ENCODE measurements around the gene SRP72.
"Not testable (repeated sequence)": the region's sequence is repeated elsewhere in the genome, so short reads cannot be mapped to it uniquely, and the experiment has no call there.

The SRP72 gene

DNA sequence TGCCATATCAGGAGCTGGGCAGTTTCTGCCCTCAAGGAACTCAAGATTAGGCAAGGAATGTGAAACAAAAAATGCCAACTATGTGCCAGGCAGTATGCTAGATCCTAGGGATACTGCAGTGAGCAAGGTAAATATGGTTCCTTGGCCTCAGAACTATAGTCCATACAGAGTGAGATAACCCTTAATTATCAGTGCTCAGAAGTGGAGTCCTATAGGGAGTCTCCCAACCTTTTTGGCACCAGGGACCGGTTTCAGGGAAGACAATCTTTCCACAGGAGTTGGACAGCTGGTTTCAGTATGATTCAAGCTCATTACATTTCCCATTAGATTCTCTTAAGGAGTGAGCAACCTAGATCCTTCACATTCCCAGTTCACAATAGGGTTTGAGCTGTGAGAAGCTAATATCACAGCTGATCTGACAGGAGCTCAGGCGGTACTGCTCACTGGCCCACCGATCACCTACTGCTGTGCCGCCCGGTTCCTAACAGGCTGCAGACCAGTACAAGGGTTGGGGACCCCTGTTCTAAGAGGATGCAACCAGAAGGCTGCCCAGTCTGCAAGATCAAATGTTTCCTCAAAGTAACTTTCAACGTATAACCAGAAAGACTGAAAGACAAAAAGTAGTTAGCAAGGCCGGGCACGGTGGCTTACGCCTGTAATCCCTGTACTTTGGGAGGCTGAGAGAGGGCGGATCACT lies 1.7 kb upstream of the SRP72 start:
- DNase-seq, result no peak

DNA sequence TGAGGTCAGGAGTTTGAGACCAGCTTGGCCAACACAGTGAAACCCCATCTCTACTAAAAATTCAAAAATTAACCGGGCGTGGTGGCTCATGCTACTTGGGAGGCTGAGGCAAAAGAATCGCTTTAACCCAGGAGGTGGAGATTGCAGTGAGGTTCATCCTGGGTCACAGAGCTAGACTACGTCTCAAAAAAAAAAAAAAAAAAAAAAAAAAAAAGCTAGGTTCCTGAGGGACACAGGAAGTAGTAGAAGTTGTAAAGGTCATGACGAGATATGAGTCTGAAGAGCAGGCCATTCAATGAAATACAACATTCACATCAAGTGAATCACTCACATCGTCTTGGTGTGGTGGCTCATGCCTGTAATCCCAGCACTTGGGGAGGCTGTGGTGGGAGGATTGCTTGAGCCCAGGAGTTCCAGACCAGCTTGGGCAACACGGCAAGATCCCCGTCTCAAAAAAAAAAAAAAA lies 1.1 kb upstream of the SRP72 start:
- not testable (repeated sequence) for DNase-seq

DNA sequence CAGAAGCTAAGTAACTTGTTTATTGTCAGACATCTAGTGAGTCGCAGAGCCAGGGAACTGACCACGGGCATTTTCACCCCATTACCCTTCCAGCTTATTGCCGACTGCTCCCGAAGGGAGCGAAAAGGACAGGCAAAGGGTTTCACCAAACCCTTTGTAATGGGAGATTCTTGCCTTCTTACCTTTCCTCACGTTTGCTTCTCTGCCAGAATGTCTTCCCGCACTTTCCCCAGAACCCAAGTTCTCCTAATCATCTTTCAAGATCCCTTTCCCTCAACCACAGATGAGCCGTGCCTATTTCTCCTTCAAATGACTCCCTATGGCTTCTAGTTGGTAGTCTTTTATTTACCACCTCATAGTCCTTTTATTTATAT lies 520 bp upstream of the SRP72 start:
- no peak for DNase-seq

DNA sequence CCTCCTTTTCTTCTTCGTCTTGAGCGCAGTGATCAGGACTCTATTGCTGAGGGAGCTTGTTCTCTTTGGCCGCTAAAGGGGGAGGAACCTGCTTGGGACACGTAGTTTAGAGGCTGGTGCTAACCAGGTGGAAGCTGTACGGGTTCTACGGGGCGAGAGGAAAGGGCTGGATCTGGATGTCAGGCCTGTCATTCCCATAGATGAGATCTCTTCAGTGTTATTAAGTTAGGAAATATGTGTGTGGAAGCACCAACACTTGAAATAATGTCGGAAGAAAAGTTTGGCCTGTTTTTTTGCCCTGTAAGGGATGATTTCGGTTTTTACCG lies 643 bp downstream of the SRP72 start:
- no peak for DNase-seq

DNA sequence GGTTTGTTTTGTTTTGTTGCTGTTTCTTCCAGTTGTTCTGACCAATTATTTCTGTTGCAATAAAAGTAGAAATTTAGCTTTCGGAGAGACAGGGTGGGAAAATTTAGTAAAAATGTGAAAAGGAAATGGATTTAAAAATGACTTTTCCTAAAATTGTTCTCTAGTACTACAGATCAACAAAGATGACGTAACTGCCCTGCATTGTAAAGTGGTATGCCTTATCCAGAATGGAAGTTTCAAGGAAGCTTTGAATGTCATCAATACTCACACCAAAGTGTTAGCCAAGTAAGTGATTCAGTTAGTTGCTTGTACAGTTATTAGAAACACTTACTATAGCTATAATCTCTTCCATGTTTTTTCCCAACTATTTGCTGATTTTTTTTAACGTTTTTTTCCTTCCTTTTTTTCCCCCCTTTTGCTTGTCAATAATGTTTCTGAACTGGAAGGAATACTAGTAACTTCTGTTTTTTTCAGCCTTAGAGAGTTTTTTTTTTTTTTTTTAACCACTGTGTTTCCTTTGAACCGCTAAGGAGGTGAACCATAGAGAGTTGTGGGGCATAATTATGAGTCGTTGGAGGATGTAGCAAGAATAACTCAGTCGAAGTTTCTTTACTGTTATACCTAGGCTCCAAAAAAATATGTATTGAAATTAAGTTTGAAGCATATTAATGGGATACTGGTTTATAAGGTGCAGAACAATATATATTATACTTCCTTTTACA lies 2.2 kb downstream of the SRP72 start:
- no peak for DNase-seq

DNA sequence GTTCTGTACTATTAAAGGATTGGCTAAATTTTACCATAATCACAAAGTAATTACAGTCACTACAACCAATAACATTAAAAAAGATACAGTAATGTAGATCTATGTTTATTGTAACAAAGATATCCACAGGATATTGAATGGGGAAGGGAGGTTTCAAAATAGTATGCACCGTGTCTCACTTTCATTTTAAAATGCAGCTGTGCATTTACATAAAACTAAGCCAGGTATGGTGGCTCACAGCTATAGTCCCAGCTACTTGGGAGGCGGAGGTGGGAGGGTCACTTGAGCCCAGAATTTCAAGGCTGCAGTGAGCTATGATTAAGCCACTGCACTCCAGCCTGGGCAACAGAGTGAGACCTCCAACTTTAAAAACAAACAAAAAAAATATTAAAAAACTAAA lies 8.5 kb downstream of the SRP72 start:
- no peak for DNase-seq

DNA sequence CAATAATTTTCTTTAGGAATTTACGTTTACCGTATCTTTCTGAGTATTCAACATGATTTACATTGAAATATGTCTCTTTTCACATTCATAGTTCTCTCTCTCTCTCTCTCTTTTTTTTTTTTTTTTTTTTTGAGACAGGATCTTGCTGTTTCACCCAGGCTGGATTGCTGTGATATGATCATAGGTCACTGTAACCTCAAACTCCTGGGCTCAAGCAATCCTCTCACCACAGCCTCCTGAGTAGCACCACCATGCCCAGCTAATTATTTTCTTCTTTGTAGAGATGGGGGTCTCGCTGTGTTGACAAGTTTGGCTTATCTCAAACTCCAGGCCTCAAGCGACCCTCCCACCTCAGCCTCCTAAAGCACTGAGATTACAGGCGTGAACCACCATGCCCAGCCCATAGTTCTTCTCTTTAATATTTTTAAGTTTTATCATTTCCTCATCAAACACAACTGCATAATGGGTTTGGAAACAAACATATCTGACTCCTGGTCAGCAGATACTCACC lies 9.8 kb downstream of the SRP72 start:
- DNase-seq, result no peak

DNA sequence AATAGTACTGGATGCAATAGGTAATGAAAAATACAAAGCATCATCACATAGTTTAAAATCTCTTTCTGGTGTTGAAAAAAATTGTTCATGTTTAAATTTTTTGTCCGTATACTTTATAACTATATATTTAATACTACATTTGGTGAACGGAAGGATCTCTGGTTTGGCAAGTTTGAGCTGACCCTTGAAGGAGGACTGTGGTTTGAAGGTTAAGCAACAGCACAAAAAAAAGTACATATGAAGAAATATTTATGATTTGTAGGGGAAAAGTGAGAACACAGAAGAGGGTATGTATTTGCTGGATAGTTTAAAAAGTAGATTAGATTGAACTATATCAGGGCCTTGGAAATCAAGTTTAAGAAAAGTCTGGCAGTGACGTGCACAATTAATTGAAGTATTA lies 13.3 kb downstream of the SRP72 start:
- no peak for DNase-seq

DNA sequence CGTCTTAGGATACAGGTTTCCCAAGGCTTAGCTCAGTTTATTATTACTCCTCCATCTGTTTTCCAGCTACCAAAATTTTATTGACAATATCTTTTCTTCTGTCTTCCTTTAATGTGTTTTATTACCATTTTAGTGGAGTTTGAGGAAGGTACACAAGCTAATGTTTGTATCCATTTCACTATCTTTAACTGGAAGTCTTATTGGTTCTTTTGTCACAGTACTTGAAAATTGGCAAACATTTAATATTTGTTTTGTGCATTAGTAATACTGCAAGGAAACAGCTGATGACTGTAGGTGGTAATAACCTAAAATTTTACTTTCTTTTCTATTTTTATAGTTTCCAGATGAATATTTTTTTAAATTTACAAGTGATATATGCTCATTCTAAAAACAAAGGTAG lies 28.8 kb downstream of the SRP72 start:
- no peak for DNase-seq

DNA sequence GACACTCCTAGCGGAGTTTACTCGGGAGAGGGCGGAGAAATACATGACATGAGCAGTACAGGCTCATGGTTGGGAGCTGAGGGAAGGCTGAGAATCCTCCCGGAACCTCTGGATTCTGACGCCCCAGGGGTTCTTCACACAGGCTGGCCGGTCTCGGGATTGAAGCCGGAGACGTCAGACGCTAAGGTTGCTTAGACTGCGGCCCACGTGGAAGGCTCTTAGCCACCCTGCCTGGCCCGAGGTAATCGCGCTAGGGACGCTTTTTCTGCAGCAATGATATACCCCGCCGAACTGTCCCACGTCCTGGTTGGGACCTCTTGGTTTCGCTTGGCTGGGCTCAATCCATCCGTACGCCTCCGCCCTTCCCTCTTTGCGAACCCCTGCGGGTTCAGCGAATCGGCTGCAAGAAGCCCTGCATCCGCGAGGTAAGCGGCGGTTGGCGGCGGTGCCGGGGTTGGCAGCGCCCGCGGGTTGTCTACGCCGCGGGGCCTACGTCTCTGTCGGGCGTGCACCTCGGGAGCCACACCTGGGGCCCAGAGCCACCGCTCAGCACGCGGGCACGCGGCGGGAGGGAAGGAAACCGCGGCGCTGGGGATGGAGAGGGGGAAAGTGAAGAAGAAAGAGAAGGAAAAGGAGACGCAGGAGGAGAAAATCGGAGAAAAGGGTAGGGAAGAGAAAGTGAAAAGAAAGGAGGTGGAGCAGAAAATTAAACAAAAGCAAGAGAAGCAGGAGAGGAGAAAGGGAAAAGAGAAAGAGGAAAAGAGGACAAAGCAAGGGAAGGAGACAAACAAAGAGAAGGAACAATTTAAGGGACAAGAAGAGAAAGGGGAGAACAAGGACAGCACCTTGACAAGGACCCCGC lies 38.1 kb downstream of the SRP72 start, which contains the start of gene ARL9:
Gene ARL9 (plus strand): TSS at position 523 of the 862 bp plus-strand sequence. CDS start 72 bp downstream, at position 595.
- peak; percentile 0 for DNase-seq

DNA sequence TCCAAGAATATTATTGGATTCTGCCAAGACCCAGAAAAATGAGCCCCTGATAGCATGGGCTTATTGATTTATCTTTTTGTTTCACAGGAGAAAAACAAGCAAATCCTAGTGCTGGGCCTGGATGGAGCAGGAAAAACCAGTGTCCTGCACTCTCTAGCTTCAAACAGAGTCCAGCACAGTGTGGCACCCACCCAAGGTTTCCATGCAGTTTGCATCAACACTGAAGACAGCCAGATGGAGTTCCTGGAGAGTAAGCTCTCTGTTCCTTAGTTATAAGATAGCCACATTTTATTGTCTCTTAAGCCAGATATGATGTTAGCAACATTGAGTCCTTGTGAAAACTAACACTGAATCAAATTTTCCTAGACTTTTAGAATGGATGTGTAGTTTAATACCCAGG lies 43.7 kb downstream of the SRP72 start:
- no peak for DNase-seq

DNA sequence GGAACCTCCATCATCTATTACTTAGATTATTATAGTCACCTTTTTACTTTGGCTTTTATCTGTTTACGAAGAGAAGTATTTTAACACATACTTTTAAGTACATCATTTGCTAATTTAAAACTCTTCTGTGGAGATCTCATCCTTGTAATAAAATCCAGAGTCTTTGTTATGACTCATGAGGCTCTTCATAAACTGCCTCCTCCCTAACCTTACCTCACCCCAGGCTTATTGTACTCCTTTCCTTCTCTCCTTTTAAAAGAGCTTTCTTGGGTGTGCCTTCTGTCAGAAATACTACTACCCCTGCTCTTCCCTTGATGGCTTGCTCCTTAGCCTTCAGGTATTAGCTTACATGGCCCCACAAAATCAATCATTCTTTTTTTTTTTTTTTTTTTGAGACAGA lies 44.7 kb downstream of the SRP72 start:
- no peak for DNase-seq

DNA sequence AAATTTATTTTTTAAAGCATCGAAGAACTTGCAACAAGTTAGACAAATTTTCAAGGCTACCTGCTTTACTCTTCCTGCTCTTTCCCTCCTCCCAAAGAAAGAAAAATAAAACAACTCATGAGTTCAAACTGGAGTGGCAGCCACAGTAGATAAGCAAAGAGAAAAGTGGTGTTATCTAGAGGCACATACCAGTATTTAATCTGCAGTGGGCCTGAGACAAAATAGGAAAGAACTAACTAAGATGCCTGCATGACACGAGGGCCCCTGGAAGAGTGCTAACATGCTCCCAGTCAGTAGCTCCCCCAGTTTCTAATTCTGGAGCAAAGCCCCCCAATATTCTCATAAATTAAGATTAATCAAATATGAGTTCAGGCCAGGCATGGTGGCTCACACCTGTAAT lies 46.1 kb downstream of the SRP72 start:
- DNase-seq, result no peak

DNA sequence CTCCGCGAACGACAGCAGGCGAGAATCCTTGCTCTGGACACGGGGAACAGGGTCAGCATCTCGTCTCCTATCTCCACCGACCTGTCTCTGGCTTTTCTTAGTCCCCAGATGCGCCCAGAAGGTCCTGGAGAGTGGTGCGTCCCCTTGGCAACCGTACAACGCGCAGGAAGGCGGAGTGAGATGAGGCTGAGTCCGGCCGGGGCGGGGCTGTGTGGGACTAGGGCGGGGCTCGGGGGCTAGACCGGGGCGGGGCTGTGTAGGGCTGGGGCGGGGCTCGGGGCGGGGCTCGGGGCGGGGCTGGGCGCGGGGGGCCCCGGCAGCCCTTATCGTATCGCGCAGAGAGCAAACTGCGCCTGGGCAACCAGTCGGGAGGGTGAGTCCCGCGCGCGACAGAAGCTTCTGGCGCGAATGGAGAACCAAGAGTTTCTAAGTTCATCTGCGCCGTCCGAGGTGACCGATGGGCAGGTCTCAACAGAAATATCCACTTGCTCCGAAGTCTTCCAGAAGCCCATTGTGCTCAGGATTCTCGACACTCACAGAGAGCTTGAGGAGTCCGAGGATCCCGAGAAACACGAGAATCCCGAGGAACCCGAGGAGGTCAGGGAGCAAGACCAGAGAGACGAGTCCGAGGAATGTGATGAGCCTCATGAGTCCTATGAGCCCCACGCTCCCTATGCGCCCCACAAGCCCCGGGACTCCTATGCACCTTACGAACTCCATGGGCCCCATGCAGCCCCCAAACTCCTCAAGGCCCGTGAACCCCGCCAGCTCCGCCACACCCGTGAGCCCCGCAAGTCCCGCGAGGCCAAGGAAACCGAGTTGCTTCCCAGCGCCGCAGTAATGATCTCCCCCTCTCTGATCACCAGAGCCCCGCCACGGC lies 63.1 kb downstream of the SRP72 start:
- DNase-seq, result peak; percentile 40

DNA sequence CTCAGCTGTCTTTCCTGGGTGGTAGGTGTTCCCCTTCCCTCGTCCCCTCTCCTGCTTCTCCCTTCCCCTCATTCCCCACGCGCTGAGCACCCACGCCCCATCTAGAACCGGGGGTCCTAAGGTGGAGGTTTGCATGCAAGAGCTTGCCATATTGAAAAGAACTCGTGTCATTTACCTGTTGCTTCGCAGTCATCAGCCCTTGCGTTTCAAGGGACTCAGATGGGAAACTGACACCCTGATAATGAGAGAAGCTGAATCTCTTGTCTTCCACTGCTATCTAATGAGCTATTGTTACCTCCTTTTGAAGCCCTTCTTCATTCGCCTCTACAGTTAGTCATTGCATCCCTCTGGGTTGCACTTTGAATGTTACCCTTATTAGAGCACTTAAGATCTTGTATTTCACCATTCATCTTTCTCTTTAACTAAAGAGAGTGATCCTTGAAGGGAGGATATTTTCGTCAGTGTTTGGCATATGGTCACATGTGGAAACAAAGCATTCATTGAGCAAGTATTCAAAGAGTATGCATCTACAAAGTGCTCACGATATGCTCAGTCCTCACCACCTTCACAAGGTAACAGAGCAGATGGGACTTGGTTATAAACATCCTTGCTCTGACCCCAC lies 63.8 kb downstream of the SRP72 start:
- no peak for DNase-seq

DNA sequence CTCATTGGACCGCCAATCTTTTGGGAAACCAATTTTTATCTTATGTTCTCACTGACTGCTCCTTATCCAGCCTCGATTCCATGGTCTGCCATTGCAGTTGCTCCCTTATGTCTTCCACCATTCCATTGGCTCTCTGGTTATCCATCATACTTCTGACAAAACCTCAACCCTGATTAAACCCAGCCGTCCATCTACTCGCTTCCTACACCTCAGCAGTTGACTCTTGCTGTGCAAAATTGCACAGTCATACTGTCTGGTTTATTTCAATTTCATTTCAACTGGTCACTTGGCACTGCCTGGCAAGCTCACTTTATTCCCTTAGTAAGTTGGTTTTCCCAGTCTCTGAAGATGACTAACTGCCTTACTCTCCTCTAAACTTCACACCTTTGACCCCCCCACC lies 64.4 kb downstream of the SRP72 start:
- no peak for DNase-seq

DNA sequence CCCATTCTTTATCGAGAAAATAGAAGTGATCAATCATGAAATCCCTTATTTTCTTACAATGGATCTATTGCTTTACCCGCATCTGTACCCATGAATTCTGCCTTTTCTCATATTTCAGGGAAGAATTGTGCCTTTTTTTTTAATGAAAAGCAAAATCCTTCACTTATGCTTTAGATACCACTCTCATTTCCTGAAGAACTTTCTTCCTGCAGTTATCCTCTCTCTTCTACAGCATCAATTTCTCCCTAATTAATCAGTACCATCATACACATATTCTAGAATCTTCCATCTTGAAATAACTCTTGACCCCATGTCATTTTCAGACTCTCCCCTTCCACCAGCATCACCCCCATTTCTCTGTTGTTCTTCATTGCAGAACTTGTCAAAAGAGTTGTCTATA lies 64.8 kb downstream of the SRP72 start:
- no peak for DNase-seq

DNA sequence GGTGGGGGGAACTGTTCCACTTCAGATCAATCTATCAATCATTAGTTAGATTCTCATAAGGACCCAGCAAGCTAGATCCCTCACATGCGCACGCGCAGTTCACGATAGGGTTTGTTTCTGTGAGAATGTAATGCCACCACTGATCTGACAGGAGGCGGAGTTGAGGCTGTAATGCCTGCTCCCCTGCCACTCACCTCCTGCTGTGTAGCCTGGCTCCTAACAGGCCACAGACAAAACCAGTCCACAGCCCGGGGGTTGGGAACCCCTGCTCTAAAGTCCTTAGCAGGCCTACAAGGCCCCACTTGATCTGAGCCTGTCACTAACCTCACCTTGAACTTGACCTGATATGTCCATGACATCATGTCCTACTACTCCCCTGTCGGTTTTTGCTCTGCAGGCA lies 68.5 kb downstream of the SRP72 start:
- DNase-seq, result no peak

DNA sequence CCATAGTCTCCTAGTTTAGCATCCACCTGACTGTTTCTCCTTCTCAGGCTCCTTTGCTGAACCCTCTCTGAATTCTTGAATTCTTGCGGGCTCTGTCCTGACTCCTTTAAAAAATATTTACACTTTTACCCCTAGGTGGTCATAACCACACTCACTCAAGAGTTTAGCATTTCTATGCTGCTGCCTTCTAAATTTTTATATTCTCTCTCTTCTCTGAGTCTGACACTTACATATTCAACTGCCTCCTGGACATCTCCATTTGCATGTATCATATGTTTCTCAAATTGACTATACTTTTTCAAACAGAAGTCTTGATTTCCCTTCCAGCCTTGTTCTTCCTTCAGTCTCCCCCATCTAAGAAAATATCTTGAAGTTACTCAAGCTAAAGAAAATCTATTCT lies 69.7 kb downstream of the SRP72 start:
- DNase-seq, result no peak

DNA sequence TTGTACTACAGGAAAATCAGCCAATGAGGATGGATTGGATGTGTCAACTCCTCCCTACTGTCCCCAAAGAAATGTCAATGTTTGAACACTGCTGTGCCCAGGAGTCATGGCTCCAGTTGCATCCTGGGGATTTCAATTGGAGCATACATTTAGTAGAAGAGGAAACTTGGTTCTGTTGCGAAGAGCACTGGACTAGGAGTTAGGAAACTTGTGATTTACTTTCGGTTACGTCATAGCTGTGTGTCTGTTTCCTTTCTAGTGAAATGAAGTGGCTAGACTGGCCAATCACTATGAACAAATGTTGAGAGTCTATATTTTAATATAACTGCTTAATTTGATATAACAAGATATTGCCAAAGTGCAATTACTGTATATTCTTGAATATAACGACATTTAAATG lies 73.4 kb downstream of the SRP72 start:
- no peak for DNase-seq

DNA sequence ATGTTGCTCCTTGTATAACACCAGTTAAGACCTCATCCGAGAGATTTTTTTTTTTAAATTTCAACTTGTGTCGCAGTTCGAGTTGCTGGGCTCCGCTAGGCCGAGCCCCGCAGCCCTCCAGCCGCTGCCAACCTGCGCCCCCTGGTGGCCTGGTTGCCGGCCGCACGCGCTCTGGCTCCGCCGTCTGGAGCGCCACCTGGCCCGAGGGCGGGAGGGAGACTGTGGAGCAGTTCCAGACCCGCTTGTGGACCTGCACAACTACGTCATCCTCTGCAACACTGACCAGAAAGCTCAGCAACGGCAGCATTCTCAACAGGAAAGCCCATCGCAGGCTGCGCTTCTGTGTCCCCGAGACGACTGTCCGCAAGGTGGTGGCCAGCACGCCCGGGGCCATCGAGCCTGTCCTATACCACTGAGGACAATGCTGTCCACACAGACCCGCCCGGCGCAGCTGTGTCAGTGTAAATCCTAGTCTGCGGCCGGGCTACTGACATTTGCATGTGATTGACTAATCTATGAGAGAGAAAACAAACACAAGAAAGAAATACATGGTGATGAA lies 77.2 kb downstream of the SRP72 start:
- DNase-seq, result peak; percentile 28

DNA sequence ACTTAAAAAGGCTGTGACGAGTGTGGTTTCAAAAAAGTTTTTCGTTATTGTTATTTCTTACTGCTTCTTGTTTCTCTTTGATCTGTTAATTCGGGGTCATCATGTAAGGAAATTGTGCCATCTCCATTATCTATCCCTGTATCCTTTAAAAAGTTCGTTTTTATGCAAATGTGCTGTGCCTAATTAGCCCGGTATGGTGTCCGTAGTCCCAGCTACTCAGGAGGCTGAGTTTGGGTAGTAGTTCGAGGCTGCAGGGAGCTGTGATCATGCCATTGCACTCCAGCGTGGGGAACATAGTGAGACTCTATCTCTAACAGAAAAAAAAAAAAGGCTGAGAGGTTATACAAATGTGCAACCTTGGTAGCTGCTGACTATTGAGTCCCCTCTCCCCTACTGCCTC lies 83.2 kb downstream of the SRP72 start:
- DNase-seq, result no peak

Measured in NCI-H1105 (cell line).